ENCODE measurements around the gene ACSL1.

Gene ACSL1, protein sequence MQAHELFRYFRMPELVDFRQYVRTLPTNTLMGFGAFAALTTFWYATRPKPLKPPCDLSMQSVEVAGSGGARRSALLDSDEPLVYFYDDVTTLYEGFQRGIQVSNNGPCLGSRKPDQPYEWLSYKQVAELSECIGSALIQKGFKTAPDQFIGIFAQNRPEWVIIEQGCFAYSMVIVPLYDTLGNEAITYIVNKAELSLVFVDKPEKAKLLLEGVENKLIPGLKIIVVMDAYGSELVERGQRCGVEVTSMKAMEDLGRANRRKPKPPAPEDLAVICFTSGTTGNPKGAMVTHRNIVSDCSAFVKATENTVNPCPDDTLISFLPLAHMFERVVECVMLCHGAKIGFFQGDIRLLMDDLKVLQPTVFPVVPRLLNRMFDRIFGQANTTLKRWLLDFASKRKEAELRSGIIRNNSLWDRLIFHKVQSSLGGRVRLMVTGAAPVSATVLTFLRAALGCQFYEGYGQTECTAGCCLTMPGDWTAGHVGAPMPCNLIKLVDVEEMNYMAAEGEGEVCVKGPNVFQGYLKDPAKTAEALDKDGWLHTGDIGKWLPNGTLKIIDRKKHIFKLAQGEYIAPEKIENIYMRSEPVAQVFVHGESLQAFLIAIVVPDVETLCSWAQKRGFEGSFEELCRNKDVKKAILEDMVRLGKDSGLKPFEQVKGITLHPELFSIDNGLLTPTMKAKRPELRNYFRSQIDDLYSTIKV

DNA sequence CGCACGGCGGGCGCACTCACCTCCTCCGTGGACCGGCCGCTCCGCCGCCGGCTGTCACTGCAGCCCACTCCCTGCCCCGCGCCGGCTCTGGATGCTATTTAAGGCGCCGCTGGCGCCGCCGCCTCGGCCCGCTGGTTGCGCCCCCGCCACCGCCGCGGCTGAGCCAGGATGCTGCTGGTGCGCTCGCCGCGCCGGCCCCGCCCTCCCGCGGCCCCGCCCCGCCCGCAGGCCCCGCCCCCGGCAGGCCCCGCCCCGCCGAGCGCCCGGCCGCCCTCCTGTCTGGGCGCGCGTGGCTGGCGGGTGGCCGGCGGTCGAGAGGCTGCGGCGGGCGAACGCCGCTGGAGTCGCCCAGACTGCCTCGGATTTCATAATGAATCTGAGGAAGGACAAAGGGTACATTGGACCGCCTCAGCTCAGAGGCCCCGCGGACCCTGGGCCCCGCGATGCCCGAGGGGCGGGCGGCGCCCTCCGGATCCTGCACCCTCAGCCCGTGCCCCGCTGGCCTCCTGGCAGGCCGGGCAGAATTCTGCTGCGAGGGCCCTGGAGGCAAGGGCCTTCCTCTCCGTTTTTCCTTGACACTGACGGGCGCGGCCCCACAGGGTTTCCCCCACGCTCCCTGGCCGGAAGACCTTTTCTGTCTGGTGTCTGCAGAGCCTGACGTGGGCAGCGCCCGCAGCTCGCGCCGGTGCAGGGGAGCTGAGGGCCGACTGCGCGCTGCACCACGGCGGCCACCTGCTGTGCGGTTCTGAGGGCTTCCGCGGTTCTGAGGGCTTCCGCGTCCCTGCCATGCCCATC, at the start of gene ACSL1:
Gene ACSL1, minus strand, starts transcription at position 73 of the 795 bp plus-strand sequence. CDS start 22,454 bp downstream, outside the sequence.
- DNase-seq, result peak; percentile 78

DNA sequence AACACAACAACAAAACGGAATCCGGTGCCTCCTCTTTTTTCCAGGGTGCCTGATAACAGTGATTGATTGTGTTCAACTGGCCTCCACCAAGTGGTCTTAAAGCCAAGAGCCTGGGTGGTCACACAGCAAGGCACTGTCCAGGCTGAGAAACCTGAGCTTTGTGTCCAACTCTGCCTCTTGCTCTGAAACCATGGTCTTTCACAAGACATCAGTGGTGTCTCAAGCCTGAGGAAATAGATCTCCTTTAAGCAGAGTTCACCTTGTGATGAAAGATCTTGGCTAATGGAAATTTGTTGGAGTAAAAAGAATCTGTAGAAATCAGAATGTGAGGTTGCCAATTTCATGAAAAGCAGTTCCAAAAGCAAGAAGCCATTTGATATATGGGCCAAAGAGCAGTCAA, 47.3 kb upstream of the ACSL1 start:
- DNase-seq, result no peak

DNA sequence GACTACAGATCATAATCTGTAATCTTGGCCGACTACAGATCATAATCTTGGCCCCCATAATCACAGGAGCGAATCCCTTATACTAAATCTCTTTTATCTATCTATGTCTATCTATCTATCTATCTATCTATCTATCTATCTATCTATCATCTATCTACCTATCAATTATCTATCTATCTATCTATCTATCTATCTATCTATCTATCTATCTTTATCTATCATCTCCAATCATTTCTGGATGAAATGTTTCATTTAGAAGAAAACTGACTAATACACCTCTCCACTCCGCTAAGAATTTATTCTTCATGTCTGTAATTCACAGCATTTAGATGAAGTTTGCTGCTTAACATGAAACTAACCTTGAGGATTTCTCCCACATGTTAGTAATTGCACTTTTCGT, 45.0 kb upstream of the ACSL1 start:
- DNase-seq, result no peak

DNA sequence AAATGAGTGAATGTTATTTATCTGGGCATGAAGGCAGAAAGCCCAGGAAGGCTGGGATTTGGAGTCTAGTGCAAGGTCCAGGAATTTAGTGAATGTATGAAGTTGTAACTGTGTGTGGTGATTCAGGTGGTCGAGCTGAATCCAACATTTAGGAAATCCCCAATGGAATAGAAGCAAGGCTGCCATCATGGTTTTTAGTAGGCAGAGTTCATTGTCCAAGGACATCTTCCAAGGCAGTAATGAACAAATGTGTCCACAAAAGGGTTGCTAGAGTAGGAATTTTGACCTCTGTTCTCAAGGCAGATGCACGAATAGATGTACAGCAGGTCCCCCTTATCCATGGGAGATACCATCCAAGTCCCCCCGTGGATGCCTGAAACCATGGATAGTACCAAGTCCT, 42.9 kb upstream of the ACSL1 start:
- DNase-seq, result no peak

DNA sequence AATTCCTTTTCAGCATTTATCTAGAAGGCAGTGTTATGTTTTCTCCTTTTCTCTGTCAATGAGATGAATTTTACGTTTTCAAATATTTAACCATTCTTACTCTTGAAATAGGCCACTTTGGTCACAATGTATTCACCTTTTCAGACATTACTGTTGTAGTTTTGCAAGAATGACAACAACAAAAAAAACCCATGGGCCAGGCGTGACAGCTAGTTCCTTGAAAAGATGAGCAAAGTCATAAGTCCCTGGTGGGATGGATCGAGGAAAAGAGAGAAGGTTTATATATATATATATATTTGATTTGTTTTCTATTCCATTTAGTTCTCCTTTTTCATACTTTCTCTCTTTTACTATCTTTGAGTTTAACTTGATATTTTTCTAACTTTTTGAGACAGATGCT, 38.1 kb upstream of the ACSL1 start:
- no peak for DNase-seq

DNA sequence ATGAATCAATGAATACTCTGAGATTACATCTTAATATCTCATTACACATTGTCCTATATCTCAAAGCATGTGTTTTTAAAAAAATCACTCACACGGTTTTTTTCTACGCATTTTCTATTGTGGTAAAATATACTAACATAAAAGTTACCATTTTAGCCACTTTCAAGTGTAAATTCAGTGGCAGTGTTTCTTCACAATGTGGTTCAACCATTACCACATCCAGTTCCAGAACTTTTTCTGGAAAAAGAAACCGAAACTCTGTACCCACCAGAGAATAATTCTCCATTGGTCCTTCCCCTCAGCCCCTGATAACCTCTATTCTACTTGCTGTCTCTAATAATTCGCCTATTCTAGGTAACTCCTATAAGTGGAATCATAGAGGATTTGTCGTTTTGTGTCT, 35.3 kb upstream of the ACSL1 start:
- DNase-seq, result no peak

DNA sequence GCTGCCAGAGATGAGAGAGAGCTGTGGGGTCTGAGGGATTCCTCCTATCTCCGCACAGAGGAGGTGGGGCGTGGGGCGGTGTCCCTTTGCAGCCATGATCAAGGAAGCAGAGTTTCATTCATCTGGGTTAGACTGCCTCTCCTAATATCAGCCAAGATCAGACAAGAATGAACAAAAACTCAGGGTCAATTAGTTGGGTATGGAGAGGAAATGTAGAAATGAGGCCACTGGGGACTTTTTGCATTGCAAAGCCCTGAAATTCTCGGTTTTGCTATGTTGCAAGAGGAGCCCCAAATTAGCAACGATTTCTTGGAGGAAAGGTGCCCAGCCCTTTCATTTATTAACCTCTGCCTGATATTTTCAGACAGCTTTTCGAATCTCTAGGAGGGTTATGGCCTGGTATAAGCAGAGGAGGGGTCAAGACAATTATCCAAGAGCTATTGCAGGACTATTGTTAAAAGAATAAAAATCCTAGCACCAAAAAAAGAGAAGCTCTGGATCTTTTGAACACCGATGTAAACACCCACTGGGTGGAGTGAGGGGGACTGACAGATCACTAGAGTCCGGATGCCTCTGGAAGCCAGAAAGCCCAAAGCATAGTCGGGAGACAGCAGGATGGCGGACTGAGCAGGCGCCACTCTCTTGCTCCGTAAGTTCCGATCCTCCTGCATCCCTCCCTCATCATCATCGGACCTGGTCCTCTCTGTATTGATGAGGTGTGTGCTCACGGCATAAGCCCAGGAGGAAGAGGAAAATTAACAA, 34.4 kb upstream of the ACSL1 start:
- no peak for DNase-seq

DNA sequence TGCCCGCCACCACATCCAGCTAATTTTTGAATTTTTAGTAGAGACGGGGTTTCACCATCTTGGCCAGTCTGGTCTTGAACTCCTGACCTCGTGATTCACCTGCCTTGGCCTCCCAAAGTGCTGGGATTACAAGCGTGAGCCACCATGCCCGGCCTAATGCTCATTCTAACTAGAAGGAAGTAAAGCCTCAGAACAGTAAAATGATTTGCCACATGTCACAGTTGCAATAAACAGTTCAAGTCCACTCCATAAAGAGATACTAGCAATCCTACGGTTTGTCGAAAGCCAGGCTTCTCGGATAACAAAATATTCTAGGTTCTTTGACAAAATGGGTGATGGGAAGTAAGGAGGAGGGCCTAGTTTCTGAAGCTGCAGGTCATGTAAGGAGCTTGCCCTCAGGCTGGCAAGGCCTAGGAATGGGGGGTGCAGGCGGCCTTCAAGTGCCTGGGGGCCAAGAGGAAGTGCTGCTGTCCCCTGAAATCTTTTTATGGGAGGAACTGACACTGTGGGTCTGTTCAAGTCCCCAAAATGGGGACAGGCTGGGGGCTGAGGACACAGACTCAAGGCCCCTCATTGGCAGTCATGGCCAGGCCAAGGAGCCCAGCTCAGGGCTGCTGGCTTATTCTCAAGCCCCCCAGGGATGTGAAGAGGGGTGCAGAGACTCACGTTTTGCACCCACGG, 31.8 kb upstream of the ACSL1 start:
- no peak for DNase-seq

DNA sequence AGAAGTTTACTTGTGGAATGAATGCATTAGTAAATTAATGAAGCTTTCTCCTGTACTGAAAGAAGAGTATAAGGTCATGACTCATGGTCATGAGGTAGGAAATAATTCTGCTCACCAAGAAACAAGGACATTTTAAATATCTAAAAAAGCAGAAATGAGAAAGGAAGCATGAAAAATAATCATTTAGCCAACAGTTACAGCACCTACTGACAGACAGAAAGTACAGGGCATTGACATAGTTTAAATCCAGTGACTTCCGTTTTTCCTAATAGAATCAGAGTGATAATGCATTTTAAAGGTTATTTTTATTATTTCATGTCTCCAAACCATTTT, 30.5 kb upstream of the ACSL1 start:
- DNase-seq, result no peak

DNA sequence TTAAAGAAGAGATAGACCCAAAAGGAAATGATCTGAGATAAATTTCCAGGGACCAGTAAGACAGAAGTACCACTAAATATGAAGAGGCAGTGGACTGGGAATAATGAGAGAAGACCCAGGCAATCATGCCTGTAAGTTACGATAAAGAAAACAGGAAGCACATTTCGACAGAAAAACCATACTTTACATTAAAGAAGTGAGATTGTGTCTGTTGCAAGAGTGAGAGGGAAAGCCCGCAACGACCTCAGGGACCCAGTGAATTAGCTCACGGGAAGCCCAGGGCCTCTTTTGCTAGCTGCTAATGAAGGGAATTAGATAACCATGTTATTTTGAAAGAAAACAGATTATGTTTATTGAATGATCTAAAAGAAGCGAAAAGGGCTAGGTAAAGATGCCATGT, 28.9 kb upstream of the ACSL1 start:
- DNase-seq, result no peak

DNA sequence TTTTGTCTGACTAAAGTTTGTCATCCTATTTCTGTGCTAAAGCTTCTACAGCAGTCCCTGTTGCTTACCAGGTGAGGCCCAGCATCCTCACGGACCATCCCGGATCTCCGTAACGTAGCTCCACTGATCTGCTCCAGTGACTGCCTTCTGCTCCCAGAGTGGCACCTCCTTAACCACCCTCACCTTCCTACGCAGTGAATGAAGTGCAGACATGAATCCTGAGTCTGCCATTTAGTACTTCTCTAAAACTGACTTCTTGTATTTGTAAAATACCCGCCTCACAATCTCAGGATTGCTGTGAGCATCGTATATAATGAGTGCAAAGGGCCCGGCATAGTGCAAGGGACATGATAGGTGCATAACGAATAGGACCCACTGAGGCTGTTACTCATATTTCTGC, 27.7 kb upstream of the ACSL1 start:
- no peak for DNase-seq

DNA sequence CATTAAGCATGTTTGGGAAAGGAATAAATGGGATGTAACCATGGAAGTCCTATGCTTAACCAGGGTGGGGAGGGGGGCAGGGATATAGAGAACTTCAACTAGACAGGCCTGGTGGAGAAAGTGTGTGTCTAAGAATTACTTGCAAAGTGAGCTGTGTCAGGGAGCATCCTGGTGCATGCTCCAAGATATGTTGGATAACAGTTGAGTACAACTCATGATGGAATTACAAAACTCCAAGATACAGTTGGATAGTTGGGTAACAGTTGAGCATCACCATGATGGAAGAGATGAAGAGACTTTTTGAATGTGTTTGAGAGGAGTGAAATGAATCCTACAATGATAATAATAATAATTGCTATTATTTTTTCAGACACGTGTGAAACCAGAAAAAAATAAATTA, 26.1 kb upstream of the ACSL1 start:
- DNase-seq, result no peak

DNA sequence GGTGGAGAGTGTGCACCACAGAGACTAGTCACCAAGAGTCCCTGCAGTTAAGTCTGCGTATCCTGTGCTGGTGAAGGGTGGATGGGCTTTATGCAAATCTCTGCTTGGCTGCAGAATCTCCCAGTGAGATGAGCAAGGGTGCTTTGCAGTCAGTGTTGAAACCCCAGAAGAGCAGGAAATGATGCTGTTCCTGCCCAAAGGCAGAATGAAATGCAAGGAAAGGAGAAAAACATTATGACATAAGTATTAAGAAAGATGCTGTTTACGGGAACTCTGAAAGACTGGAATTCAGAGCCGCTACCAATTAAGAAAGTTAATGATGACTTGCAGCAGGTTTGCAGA, 25.4 kb upstream of the ACSL1 start:
- no peak for DNase-seq

DNA sequence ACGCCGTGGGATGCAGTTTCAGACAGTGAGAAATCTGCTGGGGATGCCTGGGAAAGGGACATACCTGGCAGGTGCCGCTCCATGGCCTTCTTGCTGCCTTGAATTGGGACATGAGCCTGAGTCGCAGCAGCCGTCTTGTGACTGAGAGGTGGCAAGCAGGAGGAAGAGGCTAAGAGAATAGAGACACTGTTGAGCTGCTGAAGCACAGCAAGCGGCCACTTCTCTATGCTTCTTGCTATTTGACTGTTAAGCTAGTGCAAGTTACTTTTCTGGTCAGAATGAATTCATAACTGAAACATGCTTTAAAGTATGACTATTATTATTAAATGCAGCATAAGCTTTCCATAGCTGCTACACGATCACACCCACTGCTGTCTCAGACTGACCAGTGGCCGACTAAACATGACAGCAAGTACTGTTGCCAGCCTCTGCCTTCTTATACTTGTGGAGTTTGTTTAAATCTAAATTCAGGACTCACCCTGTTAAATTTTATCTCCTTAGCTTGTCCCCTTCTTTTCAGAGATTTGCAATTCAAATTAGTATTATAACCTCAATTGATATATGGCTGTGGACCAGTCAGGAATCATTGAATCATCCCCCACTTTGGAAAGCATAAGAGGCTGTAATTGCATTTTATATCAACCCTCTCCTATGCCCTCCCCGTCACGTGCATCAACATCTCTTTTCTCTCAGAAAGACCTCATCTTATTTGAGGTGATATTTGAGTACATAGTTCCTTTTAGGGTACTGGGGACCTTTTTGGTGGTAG, 24.8 kb upstream of the ACSL1 start:
- DNase-seq, result no peak

DNA sequence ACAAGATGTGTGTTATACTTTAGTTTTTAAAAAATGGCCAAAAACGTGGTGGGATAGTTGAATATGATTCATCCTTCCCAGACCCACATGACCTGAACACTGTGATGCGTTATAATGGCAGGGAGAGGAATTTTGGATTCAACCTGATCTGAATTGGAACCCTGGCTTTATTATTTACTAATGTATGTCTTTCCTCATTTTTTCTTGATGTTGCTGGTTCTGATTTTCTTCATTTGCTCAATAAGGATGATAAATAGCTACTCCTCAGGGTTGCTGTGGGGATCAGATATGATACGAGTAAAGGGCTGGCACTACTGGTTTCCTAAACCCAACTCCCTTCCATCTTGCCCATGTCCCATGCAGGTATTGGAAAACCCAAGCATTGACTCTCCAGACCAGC, 24.2 kb upstream of the ACSL1 start:
- no peak for DNase-seq

DNA sequence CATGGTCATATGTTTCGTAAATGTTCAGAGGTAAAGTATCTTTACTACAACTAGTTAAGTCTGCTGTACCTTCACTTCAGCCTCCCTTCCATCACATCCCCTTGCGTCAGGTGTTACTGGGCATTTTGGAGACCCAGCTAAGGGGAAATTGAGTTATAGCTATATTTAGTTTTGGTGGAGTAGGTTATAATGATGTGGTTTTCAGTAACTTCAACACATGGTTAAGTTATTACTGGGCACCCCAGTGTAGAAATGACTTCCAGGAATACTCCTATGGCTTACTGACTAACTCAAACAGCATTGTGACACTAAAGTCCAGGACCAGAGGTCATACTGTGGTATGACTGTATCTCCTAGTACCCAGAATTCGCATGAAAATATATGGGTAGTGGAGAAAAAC, 23.4 kb upstream of the ACSL1 start:
- DNase-seq, result no peak

DNA sequence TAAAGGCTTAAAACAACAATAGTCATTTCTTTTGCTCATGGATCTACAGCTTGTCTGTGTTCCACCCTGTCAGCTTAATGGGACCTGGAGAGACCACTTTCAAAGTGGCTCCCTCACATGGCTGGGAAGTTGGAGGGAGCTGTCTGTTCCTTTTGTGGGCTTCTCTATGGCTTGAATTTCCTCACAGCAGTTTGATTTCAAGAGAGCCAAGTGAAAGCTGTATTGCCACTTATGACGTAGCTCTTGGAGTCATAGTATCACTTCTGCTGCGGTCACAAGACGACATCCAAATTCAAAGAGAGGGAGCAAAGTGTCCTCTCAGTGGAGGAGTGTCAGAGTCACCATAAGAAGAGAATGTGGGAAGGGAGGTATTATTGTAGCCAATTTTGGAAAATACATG, 22.7 kb upstream of the ACSL1 start:
- DNase-seq, result no peak

DNA sequence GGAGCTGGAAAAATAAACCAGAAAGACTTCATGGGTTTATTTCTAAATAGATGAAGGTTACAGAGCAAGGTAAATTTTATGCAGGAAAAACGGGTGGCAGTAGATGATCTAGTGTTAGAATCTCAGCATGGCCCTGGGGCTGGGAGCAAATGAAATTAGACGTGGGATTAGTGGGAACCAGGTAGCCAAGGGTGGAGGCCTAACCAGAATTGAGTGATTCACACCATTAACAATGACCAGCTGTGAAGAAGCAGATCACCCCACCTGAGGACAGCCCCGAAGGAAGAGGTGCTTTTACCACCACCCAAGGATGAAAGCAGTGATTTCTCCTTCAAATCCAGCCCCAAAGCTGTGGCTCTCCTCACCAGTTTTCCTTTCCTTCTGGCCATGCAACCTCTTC, 20.8 kb upstream of the ACSL1 start:
- DNase-seq, result no peak

DNA sequence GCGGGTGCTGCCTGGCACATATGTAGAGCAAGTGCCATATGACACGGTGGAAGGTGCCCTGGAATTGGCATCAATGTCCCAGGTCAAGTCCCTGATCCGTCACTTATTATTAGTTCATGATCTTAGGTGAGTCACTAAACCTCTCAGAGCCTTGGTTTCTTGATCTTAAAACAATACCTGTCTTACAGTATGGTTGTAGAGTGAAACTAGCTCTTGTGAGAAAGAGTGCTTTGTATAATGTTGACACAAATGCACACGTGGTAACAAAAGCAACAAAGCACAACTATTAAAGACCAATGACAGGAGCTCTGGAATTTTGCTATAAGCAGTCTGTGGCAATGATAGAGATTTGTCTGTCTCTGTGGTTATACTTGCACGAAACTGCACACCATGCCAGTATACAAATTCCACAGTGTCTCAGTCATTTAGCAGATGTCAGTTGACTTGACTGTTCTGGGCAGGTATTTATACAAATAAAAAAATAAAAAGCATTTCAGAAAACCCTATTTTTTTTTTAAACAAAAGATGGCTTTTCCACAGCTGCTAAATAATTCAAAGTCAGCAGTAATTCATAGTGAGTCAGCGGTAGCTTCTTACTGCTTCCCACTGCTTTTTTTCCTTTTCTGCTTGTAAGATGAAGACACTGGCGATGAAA, 19.7 kb upstream of the ACSL1 start:
- DNase-seq, result no peak

DNA sequence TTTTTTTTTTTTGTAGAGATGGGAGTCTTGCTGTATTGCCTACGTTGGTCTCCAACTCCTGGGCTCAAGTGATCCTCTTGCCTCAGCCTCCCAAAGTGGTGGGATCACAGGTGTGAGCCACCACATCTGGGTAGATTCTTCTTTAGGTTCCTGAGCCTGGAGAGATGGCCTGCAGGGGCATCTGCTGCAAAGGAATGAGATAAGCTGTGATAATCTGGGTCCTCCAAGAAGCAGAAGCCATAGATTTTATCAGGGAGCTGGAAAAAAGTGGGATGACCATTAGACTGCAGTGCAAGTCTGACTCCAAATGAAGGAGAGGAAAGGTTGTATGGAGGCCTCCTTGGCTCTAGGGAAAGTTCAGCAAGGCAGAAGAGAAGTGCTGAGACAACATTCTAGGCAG, 19.0 kb upstream of the ACSL1 start:
- DNase-seq, result no peak

DNA sequence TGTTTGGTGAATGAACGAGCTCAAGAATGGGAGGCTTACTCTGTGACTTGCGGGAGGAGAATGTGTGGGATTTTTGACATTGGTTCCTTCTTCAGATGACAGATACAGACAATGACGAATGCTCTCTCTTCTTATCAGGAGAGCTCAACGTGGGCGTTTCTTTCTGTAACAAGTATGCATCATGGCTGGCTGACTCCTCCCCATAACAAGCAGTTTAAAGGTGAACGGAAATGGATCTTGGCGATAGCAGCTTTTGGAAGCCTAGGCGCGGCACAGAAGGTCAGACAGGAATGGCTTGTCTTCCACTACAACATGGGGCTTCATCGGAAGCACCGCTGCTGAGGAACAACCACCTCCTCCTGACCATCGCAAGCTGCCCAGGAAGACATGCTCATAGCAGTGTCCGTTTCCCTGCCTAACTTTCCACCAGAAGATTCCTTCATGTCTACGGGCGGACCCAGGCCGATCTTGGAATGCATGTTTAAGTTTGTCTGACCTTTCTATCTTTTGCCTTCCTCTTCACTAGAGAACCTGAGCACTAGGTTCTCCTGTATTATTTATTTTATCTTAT, 18.3 kb upstream of the ACSL1 start:
- DNase-seq, result no peak
